Measurements from ENCODE around the gene P3H4. TPM values are rescaled to one million over a fixed set of nuclear protein-coding genes. Genes with fewer than 3 reads are reported as not detected.

The P3H4 gene
- total and polyA plus RNA-seq, 2 donors = 4.1 to 4.8 TPM

GRCh38 chr17:41797377-41797776 lies 14.4 kb downstream of the P3H4 start:
- H3K27ac ChIP-seq (ENCODE audit: low read depth in 1 of 2, low read length in 1 of 2) = no peak overlapping the region
- H3K4me1 ChIP-seq (ENCODE audit: control insufficient read depth in 2 of 2, insufficient read depth in 2 of 2, low read length in 2 of 2) = peaks cover 3 to 35% of the 10 kb centered on the region in 2 donors

GRCh38 chr17:41796121-41796895 lies 15.4 kb downstream of the P3H4 start:
- no peak for DNase-seq (ENCODE audit: low read depth in 6 of 9, low spot score in 9 of 9)
- no peaks in the 10 kb centered on the region for H3K36me3 ChIP-seq (ENCODE audit: control insufficient read depth in 2 of 2, insufficient read depth in 2 of 2, low read length in 1 of 2)
- peaks cover 3 to 33% of the 10 kb centered on the region in 2 donors for H3K4me1 ChIP-seq (ENCODE audit: control insufficient read depth in 2 of 2, insufficient read depth in 2 of 2, low read length in 2 of 2)
- WGBS = 97% methylated on average over 10 of the region's 10 CpGs
- H3K27ac ChIP-seq (ENCODE audit: low read depth in 1 of 2, low read length in 1 of 2) = no peak overlapping the region
- H3K27me3 ChIP-seq (ENCODE audit: control insufficient read depth in 2 of 2, insufficient read depth in 1 of 2, low read length in 1 of 2) = no peaks in the 10 kb centered on the region
- no peaks in the 10 kb centered on the region for H3K9me3 ChIP-seq (ENCODE audit: control insufficient read depth in 2 of 2, insufficient read depth in 1 of 2, low read length in 1 of 2)
- no peak overlapping the region for H3K4me3 ChIP-seq (ENCODE audit: low read length in 2 of 2)

More at GRCh38 chr17:41797377-41797776, 14.4 kb downstream of the P3H4 start:
- WGBS = 97% methylated on average over 3 of the region's 3 CpGs
- no peak overlapping the region for H3K4me3 ChIP-seq (ENCODE audit: low read length in 2 of 2)
- no peaks in the 10 kb centered on the region for H3K27me3 ChIP-seq (ENCODE audit: control insufficient read depth in 2 of 2, insufficient read depth in 1 of 2, low read length in 1 of 2)
- H3K36me3 ChIP-seq (ENCODE audit: control insufficient read depth in 2 of 2, insufficient read depth in 2 of 2, low read length in 1 of 2) = no peaks in the 10 kb centered on the region
- DNase-seq (ENCODE audit: low read depth in 6 of 9, low spot score in 9 of 9) = no peak
- no peaks in the 10 kb centered on the region for H3K9me3 ChIP-seq (ENCODE audit: control insufficient read depth in 2 of 2, insufficient read depth in 1 of 2, low read length in 1 of 2)

GRCh38 chr17:41794540-41794975 lies 17.2 kb downstream of the P3H4 start:
- no peak overlapping the region for H3K27ac ChIP-seq (ENCODE audit: low read depth in 1 of 2, low read length in 1 of 2)

GRCh38 chr17:41793784-41794539 lies 17.8 kb downstream of the P3H4 start:
- no peak for DNase-seq (ENCODE audit: low read depth in 6 of 9, low spot score in 9 of 9)
- WGBS = 95% methylated on average over 14 of the region's 14 CpGs
- H3K27me3 ChIP-seq (ENCODE audit: control insufficient read depth in 2 of 2, insufficient read depth in 1 of 2, low read length in 1 of 2) = no peaks in the 10 kb centered on the region

More at GRCh38 chr17:41794540-41794975, 17.2 kb downstream of the P3H4 start:
- 99% methylated on average over 5 of the region's 5 CpGs for WGBS
- H3K9me3 ChIP-seq (ENCODE audit: control insufficient read depth in 2 of 2, insufficient read depth in 1 of 2, low read length in 1 of 2) = no peaks in the 10 kb centered on the region
- H3K4me1 ChIP-seq (ENCODE audit: control insufficient read depth in 2 of 2, insufficient read depth in 2 of 2, low read length in 2 of 2) = peaks cover 3 to 33% of the 10 kb centered on the region in 2 donors
- no peaks in the 10 kb centered on the region for H3K27me3 ChIP-seq (ENCODE audit: control insufficient read depth in 2 of 2, insufficient read depth in 1 of 2, low read length in 1 of 2)
- H3K36me3 ChIP-seq (ENCODE audit: control insufficient read depth in 2 of 2, insufficient read depth in 2 of 2, low read length in 1 of 2) = no peaks in the 10 kb centered on the region
- no peak for DNase-seq (ENCODE audit: low read depth in 6 of 9, low spot score in 9 of 9)
- H3K4me3 ChIP-seq (ENCODE audit: low read length in 2 of 2) = no peak overlapping the region

GRCh38 chr17:41792845-41793783 lies 18.6 kb downstream of the P3H4 start:
- no peaks in the 10 kb centered on the region for H3K27me3 ChIP-seq (ENCODE audit: control insufficient read depth in 2 of 2, insufficient read depth in 1 of 2, low read length in 1 of 2)
- H3K9me3 ChIP-seq (ENCODE audit: control insufficient read depth in 2 of 2, insufficient read depth in 1 of 2, low read length in 1 of 2) = no peaks in the 10 kb centered on the region
- peak overlapping the region; percentile 11 to 47 for H3K27ac ChIP-seq (ENCODE audit: low read depth in 1 of 2, low read length in 1 of 2)
- no peak overlapping the region for H3K4me3 ChIP-seq (ENCODE audit: low read length in 2 of 2)
- H3K36me3 ChIP-seq (ENCODE audit: control insufficient read depth in 2 of 2, insufficient read depth in 2 of 2, low read length in 1 of 2) = no peaks in the 10 kb centered on the region
- 52% methylated on average over 22 of the region's 22 CpGs for WGBS
- peaks cover 3 to 46% of the 10 kb centered on the region in 2 donors for H3K4me1 ChIP-seq (ENCODE audit: control insufficient read depth in 2 of 2, insufficient read depth in 2 of 2, low read length in 2 of 2)
- DNase-seq (ENCODE audit: low read depth in 6 of 9, low spot score in 9 of 9) = peak in 2 of 9 donors; percentile 43 to 71

More at GRCh38 chr17:41793784-41794539, 17.8 kb downstream of the P3H4 start:
- peaks cover 3 to 39% of the 10 kb centered on the region in 2 donors for H3K4me1 ChIP-seq (ENCODE audit: control insufficient read depth in 2 of 2, insufficient read depth in 2 of 2, low read length in 2 of 2)
- H3K36me3 ChIP-seq (ENCODE audit: control insufficient read depth in 2 of 2, insufficient read depth in 2 of 2, low read length in 1 of 2) = no peaks in the 10 kb centered on the region
- no peak overlapping the region for H3K27ac ChIP-seq (ENCODE audit: low read depth in 1 of 2, low read length in 1 of 2)
- no peaks in the 10 kb centered on the region for H3K9me3 ChIP-seq (ENCODE audit: control insufficient read depth in 2 of 2, insufficient read depth in 1 of 2, low read length in 1 of 2)
- H3K4me3 ChIP-seq (ENCODE audit: low read length in 2 of 2) = no peak overlapping the region

GRCh38 chr17:41787021-41787418 lies 24.7 kb downstream of the P3H4 start:
- Histone ChIP-seq H3K4me3 (ENCODE audit: low read length in 2 of 2) (no peak overlapping the region), H3K27me3 (ENCODE audit: control insufficient read depth in 2 of 2, insufficient read depth in 1 of 2, low read length in 1 of 2) (peaks cover 0 to 5% of the 10 kb centered on the region in 2 donors), H3K4me1 (ENCODE audit: control insufficient read depth in 2 of 2, insufficient read depth in 2 of 2, low read length in 2 of 2) (peaks cover 18 to 76% of the 10 kb centered on the region in 2 donors), H3K27ac (ENCODE audit: low read depth in 1 of 2, low read length in 1 of 2) (peak overlapping the region in 1 of 2 donors; percentile 59), H3K36me3 (ENCODE audit: control insufficient read depth in 2 of 2, insufficient read depth in 2 of 2, low read length in 1 of 2) (peaks cover 0 to 3% of the 10 kb centered on the region in 2 donors), H3K9me3 (ENCODE audit: control insufficient read depth in 2 of 2, insufficient read depth in 1 of 2, low read length in 1 of 2) (no peaks in the 10 kb centered on the region)
- 69% methylated on average over 4 of the region's 4 CpGs for WGBS
- no peak for DNase-seq (ENCODE audit: low read depth in 6 of 9, low spot score in 9 of 9)

GRCh38 chr17:41786227-41787020 lies 25.3 kb downstream of the P3H4 start, which contains the start of gene JUP:
Gene JUP, minus strand, starts transcription at chr17:41786711. Its CDS starts 14,857 bp downstream, at chr17:41771854.
- under 1% methylated on average over 79 of the region's 79 CpGs for WGBS
- H3K9me3 ChIP-seq (ENCODE audit: control insufficient read depth in 2 of 2, insufficient read depth in 1 of 2, low read length in 1 of 2) = no peaks in the 10 kb centered on the region
- H3K36me3 ChIP-seq (ENCODE audit: control insufficient read depth in 2 of 2, insufficient read depth in 2 of 2, low read length in 1 of 2) = peaks cover 0 to 3% of the 10 kb centered on the region in 2 donors
- H3K4me3 ChIP-seq (ENCODE audit: low read length in 2 of 2) = peak within 1 kb of the TSS; percentile 55 to 58
- DNase-seq (ENCODE audit: low read depth in 6 of 9, low spot score in 9 of 9) = peak; percentile 85 to 98 (median 94)
- peaks cover 0 to 5% of the 10 kb centered on the region in 2 donors for H3K27me3 ChIP-seq (ENCODE audit: control insufficient read depth in 2 of 2, insufficient read depth in 1 of 2, low read length in 1 of 2)
- peak within 1 kb of the TSS; percentile 71 to 83 for H3K27ac ChIP-seq (ENCODE audit: low read depth in 1 of 2, low read length in 1 of 2)
- peaks cover 18 to 78% of the 10 kb centered on the region in 2 donors for H3K4me1 ChIP-seq (ENCODE audit: control insufficient read depth in 2 of 2, insufficient read depth in 2 of 2, low read length in 2 of 2)

GRCh38 chr17:41785859-41786226 lies 25.9 kb downstream of the P3H4 start:
- Histone ChIP-seq H3K4me3 (ENCODE audit: low read length in 2 of 2) (peak overlapping the region; percentile 55 to 58), H3K9me3 (ENCODE audit: control insufficient read depth in 2 of 2, insufficient read depth in 1 of 2, low read length in 1 of 2) (no peaks in the 10 kb centered on the region), H3K27me3 (ENCODE audit: control insufficient read depth in 2 of 2, insufficient read depth in 1 of 2, low read length in 1 of 2) (peaks cover 0 to 5% of the 10 kb centered on the region in 2 donors), H3K4me1 (ENCODE audit: control insufficient read depth in 2 of 2, insufficient read depth in 2 of 2, low read length in 2 of 2) (peaks cover 18 to 76% of the 10 kb centered on the region in 2 donors), H3K27ac (ENCODE audit: low read depth in 1 of 2, low read length in 1 of 2) (peak overlapping the region; percentile 71 to 83), H3K36me3 (ENCODE audit: control insufficient read depth in 2 of 2, insufficient read depth in 2 of 2, low read length in 1 of 2) (peaks cover 0 to 3% of the 10 kb centered on the region in 2 donors)
- DNase-seq (ENCODE audit: low read depth in 6 of 9, low spot score in 9 of 9) = peak in 1 of 9 donors; percentile 10
- WGBS = under 1% methylated on average over 22 of the region's 22 CpGs

All from thymus (tissue), 11 donors.